Measurements from ENCODE around the gene MKNK2.

- TF ChIP-seq CTCF (IDR thresholded peaks at IDR 0.05), result no peak
- TF ChIP-seq POLR2A (IDR thresholded peaks at IDR 0.05), result no peak
Observed at GRCh38 chr19:2040647-2041432, 10.2 kb downstream of the MKNK2 start.

Data from breast epithelium (tissue), 3 donors.